GM19452 (cell line): ENCODE measurements around the gene GABRA5.

Experiments
- ATAC-seq: cut with Tn5 transposase; IDR thresholded peaks from one replicate; pipeline ENCODE4 v1.9.1; 2021; ENCODE audit not compliant: unreplicated experiment

Gene GABRA5

GRCh38 chr15:26921433-26921832, 54.6 kb downstream of the GABRA5 start:
- ATAC-seq = no peak

GRCh38 chr15:26926081-26926480, 59.2 kb downstream of the GABRA5 start:
- no peak for ATAC-seq

GRCh38 chr15:26928051-26928450, 61.2 kb downstream of the GABRA5 start:
- ATAC-seq = no peak

- ATAC-seq = no peak
Measured at GRCh38 chr15:26929588-26929987, 62.7 kb downstream of the GABRA5 start.

GRCh38 chr15:26934848-26935247, 68.0 kb downstream of the GABRA5 start:
- no peak for ATAC-seq

GRCh38 chr15:26935322-26935721, 68.5 kb downstream of the GABRA5 start:
- ATAC-seq = no peak

- ATAC-seq = no peak
Measured at GRCh38 chr15:26936502-26936901, 69.6 kb downstream of the GABRA5 start.

GRCh38 chr15:26937134-26937533, 70.3 kb downstream of the GABRA5 start:
- ATAC-seq = no peak

- ATAC-seq = no peak
Measured at GRCh38 chr15:26939398-26939797, 72.5 kb downstream of the GABRA5 start.

GRCh38 chr15:26941489-26941888, 74.6 kb downstream of the GABRA5 start:
- ATAC-seq = no peak

GRCh38 chr15:26943866-26944265, 77.0 kb downstream of the GABRA5 start:
- no peak for ATAC-seq

GRCh38 chr15:26945046-26945445, 78.2 kb downstream of the GABRA5 start:
- no peak for ATAC-seq

GRCh38 chr15:26950001-26950400, 83.1 kb downstream of the GABRA5 start:
- no peak for ATAC-seq

GRCh38 chr15:26954403-26954802, 87.5 kb downstream of the GABRA5 start:
- ATAC-seq = no peak

GRCh38 chr15:26967719-26968269, 100.9 kb downstream of the GABRA5 start:
- ATAC-seq = no peak

- no peak for ATAC-seq
Measured at GRCh38 chr15:26968806-26969205, 101.9 kb downstream of the GABRA5 start.

- no peak for ATAC-seq
Measured at GRCh38 chr15:26970712-26971210, 103.9 kb downstream of the GABRA5 start, which contains the start of gene GABRG3. TSS of gene GABRG3 (plus strand) at chr15:26971181.

GRCh38 chr15:26971271-26972018, 104.6 kb downstream of the GABRA5 start:
- no peak for ATAC-seq

GRCh38 chr15:26972636-26973035, 105.8 kb downstream of the GABRA5 start:
- no peak for ATAC-seq

GRCh38 chr15:26974120-26974780, 107.4 kb downstream of the GABRA5 start:
- ATAC-seq = no peak

- no peak for ATAC-seq
Measured at GRCh38 chr15:26981492-26981891, 114.6 kb downstream of the GABRA5 start.

GRCh38 chr15:26983822-26984221, 117.0 kb downstream of the GABRA5 start:
- ATAC-seq = no peak
